H4 (cell line): ENCODE results near the gene SGIP1. TPM values are rescaled to one million over a fixed set of nuclear protein-coding genes. Genes with fewer than 3 reads are reported as not detected.
A peak's percentile ranks its signal among the peaks of the same experiment; 100 is the strongest.
"Not testable (repeated sequence)": the region's sequence is repeated elsewhere in the genome, so short reads cannot be mapped to it uniquely, and the experiment has no call there.

Experiments used
- DNase-seq: peaks from one replicate; pipeline ENCODE4 v3.0.0-alpha.2; 2015; ENCODE audit warnings: low spot score
- total RNA-seq: library from RNA; depleted of rRNA; stranded (reverse); fragments of >200 nt; shearing (Covaris generic); gene quantifications from 2 replicates; pipeline ENCODE4 v1.2.3, GENCODE V29; 2014

SGIP1 gene
- total RNA-seq, 1 experiment from 2014 or later: 1.1 TPM

DNA sequence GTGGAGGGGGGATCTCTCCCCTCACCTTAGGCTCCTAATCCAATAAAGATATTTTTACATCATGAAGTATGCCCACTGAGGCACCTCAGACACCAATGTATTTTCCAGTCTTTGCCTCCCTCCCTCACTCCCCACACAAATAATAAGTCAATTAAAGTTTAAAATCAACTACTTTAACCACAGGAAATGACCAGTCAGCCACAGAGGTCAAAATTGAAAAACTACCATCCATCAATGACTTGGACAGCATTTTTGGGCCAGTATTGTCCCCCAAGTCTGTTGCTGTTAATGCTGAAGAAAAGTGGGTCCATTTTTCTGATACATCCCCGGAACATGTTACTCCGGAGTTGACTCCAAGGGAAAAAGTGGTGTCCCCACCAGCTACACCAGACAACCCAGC lies 147.7 kb downstream of the SGIP1 start:
- DNase-seq: no peak

DNA sequence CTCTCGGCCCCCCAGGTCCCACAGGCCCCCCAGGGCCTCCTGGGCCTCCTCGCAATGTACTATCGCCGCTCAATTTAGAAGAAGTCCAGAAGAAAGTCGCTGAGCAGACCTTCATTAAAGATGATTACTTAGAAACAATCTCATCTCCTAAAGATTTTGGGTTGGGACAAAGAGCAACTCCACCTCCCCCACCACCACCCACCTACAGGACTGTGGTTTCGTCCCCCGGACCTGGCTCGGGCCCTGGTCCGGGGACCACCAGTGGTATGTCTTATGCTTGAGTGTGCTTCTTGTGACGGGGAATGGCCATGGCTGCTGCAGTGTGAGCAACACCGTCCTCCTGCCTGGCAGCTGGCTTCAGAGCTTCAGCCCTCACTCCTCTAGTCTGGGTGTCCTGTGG lies 148.2 kb downstream of the SGIP1 start:
- no peak for DNase-seq

DNA sequence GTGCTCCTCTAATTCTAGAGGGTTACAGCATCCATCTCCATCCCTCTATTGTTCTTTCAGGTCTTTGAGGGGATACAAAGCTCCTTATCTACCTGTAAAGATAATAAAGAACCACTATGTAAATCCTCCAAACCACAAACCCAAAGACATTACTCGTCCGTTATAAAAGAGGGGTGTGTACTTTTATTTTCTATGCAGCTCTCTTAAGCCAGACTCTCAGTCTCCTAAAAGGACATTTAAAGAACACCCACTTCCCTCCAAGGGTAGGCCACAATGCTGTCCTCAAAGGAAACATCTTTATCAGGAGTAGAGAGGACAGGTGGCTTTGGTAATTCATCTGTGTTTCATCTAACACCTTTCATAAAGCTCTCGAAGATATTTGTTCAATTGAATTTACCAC lies 150.4 kb downstream of the SGIP1 start:
- DNase-seq: no peak

DNA sequence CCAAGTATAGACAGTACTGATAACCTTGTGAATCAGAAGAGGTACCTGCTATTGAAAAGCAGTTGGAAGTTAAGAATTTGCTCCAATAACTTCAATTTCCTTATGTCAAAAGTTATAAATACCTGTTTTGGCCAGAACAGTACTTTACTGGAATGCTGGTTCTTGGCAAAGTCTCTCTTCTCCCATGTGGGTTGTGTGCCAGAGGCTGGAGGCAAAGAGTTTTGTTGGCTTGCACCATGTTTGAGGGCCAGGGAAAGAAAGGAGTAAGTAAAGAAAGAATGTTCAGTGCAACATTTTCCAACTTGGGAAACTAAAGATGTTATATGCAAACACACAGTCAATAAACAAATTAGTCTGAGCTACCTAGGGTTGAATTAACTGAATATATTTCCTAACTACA lies 151.3 kb downstream of the SGIP1 start:
- no peak for DNase-seq

DNA sequence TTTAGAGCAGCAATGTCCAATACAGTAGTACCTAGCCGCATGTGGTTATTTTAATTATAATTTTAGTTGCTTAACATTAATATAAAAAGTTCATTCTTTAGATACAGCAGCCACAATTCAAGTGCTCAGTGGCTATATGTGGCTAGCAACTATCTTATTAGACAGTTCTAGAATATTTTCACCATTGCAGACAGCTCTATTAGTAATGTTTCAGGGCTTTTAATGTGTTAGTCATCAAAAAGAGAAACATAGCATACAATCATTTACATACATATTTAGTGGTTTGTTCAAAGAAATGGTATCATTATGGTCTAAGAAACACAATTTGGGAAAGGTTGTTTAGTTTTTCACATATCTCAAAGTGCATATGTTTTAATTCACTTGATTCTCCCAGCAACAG lies 151.7 kb downstream of the SGIP1 start:
- no peak for DNase-seq

GRCh38 chr1:66686406-66686805 lies 152.5 kb downstream of the SGIP1 start:
- DNase-seq: no peak

DNA sequence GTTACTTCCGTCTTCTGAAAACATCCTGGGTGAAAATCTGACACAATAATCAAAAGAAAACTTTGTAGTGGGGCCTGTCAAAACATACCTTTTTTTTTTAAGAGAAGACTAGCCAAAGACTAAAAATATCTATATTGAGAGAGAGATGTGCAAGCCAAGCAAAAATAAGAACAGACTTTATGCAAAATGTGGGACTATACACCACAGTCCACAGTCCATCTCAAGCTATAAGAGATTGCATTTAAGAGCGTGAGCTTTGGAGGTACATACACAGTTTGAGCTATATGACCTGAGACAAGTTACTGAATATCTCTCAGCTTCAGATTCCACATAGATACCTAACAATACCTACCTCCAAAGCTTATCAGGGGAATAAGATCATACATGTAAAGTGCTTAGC lies 153.4 kb downstream of the SGIP1 start:
- DNase-seq: no peak

- no peak for DNase-seq
These were observed 156.9 kb downstream of the SGIP1 start for GRCh38 chr1:66690666-66691381.

DNA sequence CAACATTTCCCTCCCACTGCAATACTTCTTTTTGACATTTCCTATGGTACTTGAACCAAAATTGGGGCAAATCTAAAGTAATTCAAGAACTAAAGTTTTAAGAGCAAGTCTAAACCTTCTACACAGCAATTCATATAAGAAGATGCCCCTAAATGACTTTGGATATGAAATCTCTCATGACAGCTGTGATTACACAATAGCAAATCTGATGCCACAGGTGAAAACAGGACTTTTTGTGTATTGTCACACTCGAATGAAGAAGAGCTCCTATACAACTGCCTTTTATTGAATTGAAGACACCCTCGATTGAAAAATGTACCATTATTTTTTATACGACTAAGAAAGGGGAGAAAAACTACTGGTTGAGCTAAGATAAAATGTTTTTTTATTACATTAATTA lies 158.7 kb downstream of the SGIP1 start:
- no peak for DNase-seq

GRCh38 chr1:66693856-66694255 lies 159.9 kb downstream of the SGIP1 start:
- no peak for DNase-seq

- DNase-seq: no peak
These were observed 161.2 kb downstream of the SGIP1 start for GRCh38 chr1:66695116-66695515.

GRCh38 chr1:66696771-66697170 lies 162.8 kb downstream of the SGIP1 start:
- no peak for DNase-seq

- DNase-seq: no peak
These were observed 165.3 kb downstream of the SGIP1 start for GRCh38 chr1:66699213-66699612.

DNA sequence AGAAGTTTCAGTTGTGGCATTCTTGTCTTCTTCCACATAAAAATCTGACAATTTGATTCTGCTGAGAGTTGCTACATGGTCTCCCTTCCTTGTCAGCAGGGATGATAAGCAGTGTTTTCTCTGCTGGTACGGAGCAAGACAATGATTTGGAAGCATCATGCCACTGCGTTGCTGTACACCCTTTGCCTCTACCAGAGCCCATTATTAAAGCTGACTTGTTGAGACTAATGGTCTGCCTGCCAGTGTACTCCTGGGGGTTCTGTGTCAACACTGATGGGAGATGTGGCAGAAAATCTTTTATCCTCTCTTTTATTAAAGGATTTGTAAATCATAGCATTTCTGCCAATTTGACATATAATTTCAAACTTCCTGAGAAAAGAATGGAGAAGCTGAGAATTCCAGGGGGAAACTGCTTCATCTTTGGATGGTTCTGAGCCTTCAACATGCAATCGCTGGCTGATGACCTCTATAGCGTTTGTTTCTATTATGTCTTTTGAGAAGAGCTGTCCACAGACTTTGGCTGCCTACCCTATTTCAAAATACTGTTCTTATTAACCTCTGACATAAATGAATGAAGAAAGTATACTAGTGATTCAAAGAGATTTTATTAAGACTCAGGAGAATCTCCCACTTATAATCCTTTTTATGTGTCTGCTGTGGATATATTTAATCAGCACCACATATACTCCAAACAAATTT lies 170.4 kb downstream of the SGIP1 start:
- DNase-seq: no peak

DNA sequence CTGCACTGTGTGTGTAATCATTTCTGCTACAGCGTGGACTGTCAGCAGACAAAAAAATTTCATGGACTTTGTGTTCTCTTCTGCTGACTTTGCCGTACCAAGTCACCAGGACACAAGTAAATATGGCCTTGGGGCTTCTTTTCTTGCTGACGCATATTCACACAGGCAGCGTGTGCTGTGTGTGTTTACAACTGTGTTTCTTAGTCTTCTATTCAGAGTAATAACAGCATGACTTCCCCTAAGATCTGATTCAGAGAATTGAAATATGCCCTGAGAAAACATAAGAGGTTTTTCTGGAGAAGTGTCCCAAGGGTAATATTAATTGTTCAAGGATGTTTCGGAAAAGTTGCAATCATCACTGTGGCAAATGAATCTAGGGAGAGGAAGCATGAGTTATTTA lies 171.2 kb downstream of the SGIP1 start:
- peak; percentile 25 for DNase-seq

GRCh38 chr1:66711420-66711819 lies 177.5 kb downstream of the SGIP1 start:
- DNase-seq: no peak

DNA sequence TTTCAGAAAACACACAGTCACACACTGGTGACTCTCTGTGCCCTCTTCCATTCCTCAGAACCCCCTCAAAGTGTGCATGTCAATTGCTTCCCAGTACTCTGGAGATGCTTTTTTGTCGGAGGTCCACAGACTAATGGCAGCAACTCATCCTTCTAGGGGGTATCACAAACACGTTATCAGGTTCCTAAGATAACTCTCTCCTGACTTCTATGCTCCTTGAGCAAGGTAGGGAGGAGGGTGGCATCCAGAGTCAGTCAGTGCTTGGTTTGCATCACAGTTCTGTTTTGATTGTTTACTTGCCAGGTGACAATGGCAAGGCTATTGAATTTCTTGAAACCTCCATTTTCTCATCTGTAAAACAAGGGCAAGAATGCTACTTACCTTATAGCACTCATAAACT lies 178.9 kb downstream of the SGIP1 start:
- no peak for DNase-seq

- DNase-seq: no peak
These were observed 190.0 kb downstream of the SGIP1 start for GRCh38 chr1:66723985-66724384.

- DNase-seq: peak; percentile 72
These were observed 192.1 kb downstream of the SGIP1 start for GRCh38 chr1:66725885-66726665.

GRCh38 chr1:66728021-66728420 lies 194.1 kb downstream of the SGIP1 start:
- no peak for DNase-seq

DNA sequence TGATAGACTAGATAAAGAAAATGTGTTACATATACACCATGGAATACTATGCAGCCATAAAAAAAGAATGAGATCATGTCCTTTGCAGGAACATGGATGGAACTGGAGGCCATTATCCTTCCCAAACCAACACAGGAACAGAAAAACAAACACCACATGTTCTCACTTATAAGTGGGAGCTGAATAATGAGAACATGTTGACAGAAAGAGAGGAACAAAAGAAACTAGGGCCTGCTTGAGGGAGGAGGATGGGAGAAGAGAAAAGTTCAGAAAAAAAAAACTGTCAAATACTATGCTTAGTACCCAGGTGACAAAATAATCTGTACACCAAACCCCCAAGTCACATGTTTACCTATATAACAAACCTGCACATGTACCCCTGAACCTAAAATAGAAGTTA lies 194.8 kb downstream of the SGIP1 start:
- DNase-seq: not testable (repeated sequence)

GRCh38 chr1:66729119-66729518 lies 195.2 kb downstream of the SGIP1 start:
- DNase-seq: no peak

- DNase-seq: no peak
These were observed 195.6 kb downstream of the SGIP1 start for GRCh38 chr1:66729523-66729922.
